ENCODE measurements around the gene APOL3.
"Not testable (repeated sequence)": the region's sequence is repeated elsewhere in the genome, so short reads cannot be mapped to it uniquely, and the experiment has no call there.

The APOL3 gene

GRCh38 chr22:36129486-36130388 is 30.8 kb downstream of the APOL3 start:
- no peak for DNase-seq

GRCh38 chr22:36129071-36129470 is 31.5 kb downstream of the APOL3 start:
- DNase-seq: no peak

GRCh38 chr22:36125994-36126531 is 34.5 kb downstream of the APOL3 start:
- DNase-seq: no peak

GRCh38 chr22:36125434-36125833 is 35.1 kb downstream of the APOL3 start:
- DNase-seq: no peak

GRCh38 chr22:36124666-36125065 is 35.9 kb downstream of the APOL3 start:
- DNase-seq: no peak

- DNase-seq: peak; percentile 84
Observed at GRCh38 chr22:36123673-36124630, 36.6 kb downstream of the APOL3 start.

- not testable (repeated sequence) for DNase-seq
Observed at GRCh38 chr22:36120621-36121351, 39.8 kb downstream of the APOL3 start.

GRCh38 chr22:36117053-36117554 is 43.5 kb downstream of the APOL3 start:
- no peak for DNase-seq

- DNase-seq: no peak
Observed at GRCh38 chr22:36116127-36116526, 44.4 kb downstream of the APOL3 start.

- no peak for DNase-seq
Observed at GRCh38 chr22:36113121-36113520, 47.4 kb downstream of the APOL3 start.

GRCh38 chr22:36111316-36111715 is 49.2 kb downstream of the APOL3 start:
- no peak for DNase-seq

GRCh38 chr22:36110306-36110881 is 50.2 kb downstream of the APOL3 start:
- DNase-seq: no peak

GRCh38 chr22:36107436-36107835 is 53.1 kb downstream of the APOL3 start:
- DNase-seq: no peak

- no peak for DNase-seq
Observed at GRCh38 chr22:36106910-36107309, 53.6 kb downstream of the APOL3 start.

- no peak for DNase-seq
Observed at GRCh38 chr22:36104988-36105387, 55.6 kb downstream of the APOL3 start.

GRCh38 chr22:36104435-36104834 is 56.1 kb downstream of the APOL3 start:
- no peak for DNase-seq

- DNase-seq: no peak
Observed at GRCh38 chr22:36103891-36104290, 56.7 kb downstream of the APOL3 start.

GRCh38 chr22:36102995-36103394 is 57.6 kb downstream of the APOL3 start:
- no peak for DNase-seq

GRCh38 chr22:36101756-36102155 is 58.8 kb downstream of the APOL3 start:
- DNase-seq: no peak

- not testable (repeated sequence) for DNase-seq
Observed at GRCh38 chr22:36100908-36101307, 59.6 kb downstream of the APOL3 start.

GRCh38 chr22:36100134-36100824 is 60.3 kb downstream of the APOL3 start:
- no peak for DNase-seq
